PFSK-1 (cell line): ENCODE data around the gene B3GNT3.

ENCODE experiments used
- FOXP2 ChIP-seq: optimal IDR thresholded peaks from 2 replicates; pipeline ENCODE3; 2011; ENCODE audit warnings: borderline replicate concordance, control low read depth, inconsistent platforms; ENCODE audit not compliant: insufficient read depth; ENCODE audit errors: extremely low read length, extremely low read depth
- POLR2AphosphoS5 ChIP-seq: IDR thresholded peaks from 2 replicates; pipeline ENCODE4 v1.6.1; 2012; ENCODE audit warnings: low read depth, mild to moderate bottlenecking, control low read depth, low read length, moderate library complexity
- SIN3A ChIP-seq: IDR thresholded peaks from 2 replicates; pipeline ENCODE4 v1.6.1; 2012; ENCODE audit warnings: mild to moderate bottlenecking, low read length, moderate library complexity, borderline replicate concordance; ENCODE audit not compliant: insufficient read depth
- TAF1 ChIP-seq: IDR thresholded peaks from 2 replicates; pipeline ENCODE4 v1.6.1; 2012; ENCODE audit warnings: low read length, control low read depth, borderline replicate concordance; ENCODE audit not compliant: insufficient read depth
- TF ChIP-seq, protein P1 (sequence below), 2 experiments: IDR thresholded peaks; 2 replicates each; pipeline versions ENCODE4 v1.6.1 to v1.8.0; 2011 to 2012; ENCODE audit warnings: low read depth in 2 of 2, low read length in 2 of 2, control low read depth in 1 of 2, inconsistent platforms in 1 of 2, mild to moderate bottlenecking in 1 of 2, moderate library complexity in 1 of 2; ENCODE audit not compliant: insufficient read depth in 1 of 2

- TF ChIP-seq TAF1 (no peak), FOXP2 (no peak), POLR2AphosphoS5 (no peak), SIN3A (no peak)
- TF ChIP-seq, protein P1, sequence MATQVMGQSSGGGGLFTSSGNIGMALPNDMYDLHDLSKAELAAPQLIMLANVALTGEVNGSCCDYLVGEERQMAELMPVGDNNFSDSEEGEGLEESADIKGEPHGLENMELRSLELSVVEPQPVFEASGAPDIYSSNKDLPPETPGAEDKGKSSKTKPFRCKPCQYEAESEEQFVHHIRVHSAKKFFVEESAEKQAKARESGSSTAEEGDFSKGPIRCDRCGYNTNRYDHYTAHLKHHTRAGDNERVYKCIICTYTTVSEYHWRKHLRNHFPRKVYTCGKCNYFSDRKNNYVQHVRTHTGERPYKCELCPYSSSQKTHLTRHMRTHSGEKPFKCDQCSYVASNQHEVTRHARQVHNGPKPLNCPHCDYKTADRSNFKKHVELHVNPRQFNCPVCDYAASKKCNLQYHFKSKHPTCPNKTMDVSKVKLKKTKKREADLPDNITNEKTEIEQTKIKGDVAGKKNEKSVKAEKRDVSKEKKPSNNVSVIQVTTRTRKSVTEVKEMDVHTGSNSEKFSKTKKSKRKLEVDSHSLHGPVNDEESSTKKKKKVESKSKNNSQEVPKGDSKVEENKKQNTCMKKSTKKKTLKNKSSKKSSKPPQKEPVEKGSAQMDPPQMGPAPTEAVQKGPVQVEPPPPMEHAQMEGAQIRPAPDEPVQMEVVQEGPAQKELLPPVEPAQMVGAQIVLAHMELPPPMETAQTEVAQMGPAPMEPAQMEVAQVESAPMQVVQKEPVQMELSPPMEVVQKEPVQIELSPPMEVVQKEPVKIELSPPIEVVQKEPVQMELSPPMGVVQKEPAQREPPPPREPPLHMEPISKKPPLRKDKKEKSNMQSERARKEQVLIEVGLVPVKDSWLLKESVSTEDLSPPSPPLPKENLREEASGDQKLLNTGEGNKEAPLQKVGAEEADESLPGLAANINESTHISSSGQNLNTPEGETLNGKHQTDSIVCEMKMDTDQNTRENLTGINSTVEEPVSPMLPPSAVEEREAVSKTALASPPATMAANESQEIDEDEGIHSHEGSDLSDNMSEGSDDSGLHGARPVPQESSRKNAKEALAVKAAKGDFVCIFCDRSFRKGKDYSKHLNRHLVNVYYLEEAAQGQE (IDR thresholded peaks at IDR 0.05; ENCODE audit: insufficient read depth in 1 of 2, low read depth in 2 of 2, low read length in 2 of 2), result no peak
Measured at GRCh38 chr19:17755977-17756670, 38.8 kb upstream of the B3GNT3 start.
